WTC11 (cell line): ENCODE measurements around the gene ZBTB18.

Experiments
- CREB1 ChIP-seq: sonication (generic); formaldehyde crosslinking; IDR thresholded peaks from 2 replicates; pipeline ENCODE4 v1.8.0; 2023; ENCODE audit warnings: mild to moderate bottlenecking, missing genetic modification reagents
- NR3C1 ChIP-seq: sonication (generic); formaldehyde crosslinking; conservative IDR thresholded peaks from 2 replicates; pipeline ENCODE4 v1.8.1; 2023; ENCODE audit warnings: low read depth, mild to moderate bottlenecking, missing genetic modification reagents
- OVOL2 ChIP-seq: fragments of 250-450 bp; sonication (Bioruptor Pico); IDR thresholded peaks from 2 replicates; pipeline ENCODE4 v1.9.0; 2021; ENCODE audit warnings: mild to moderate bottlenecking, borderline replicate concordance
- SP1 ChIP-seq: sonication (generic); formaldehyde crosslinking; conservative IDR thresholded peaks from 2 replicates; pipeline ENCODE4 v1.8.1; 2022; ENCODE audit warnings: missing genetic modification reagents
- TP53 ChIP-seq: sonication (generic); formaldehyde crosslinking; IDR thresholded peaks from 2 replicates; pipeline ENCODE4 v1.8.1; 2023; ENCODE audit warnings: mild to moderate bottlenecking, missing genetic modification reagents
- ZBTB21 ChIP-seq: sonication (generic); formaldehyde crosslinking; IDR thresholded peaks from 2 replicates; pipeline ENCODE4 v1.8.1; 2023; ENCODE audit warnings: mild to moderate bottlenecking, missing genetic modification reagents, borderline replicate concordance
- TF ChIP-seq, protein P1 (sequence below): sonication (generic); formaldehyde crosslinking; IDR thresholded peaks from 2 replicates; pipeline ENCODE4 v1.8.1; 2023; ENCODE audit warnings: mild to moderate bottlenecking, missing genetic modification reagents, moderate library complexity
- TF ChIP-seq, protein P2 (sequence below): sonication (generic); formaldehyde crosslinking; IDR thresholded peaks from 2 replicates; pipeline ENCODE4 v1.8.0; 2023; ENCODE audit warnings: missing genetic modification reagents
- TF ChIP-seq, protein P3 (sequence below): fragments of 200-600 bp; IDR thresholded peaks from 2 replicates; pipeline ENCODE4 v1.8.0; 2022; ENCODE audit warnings: antibody characterized with exemption
- TF ChIP-seq, protein P4 (sequence below): sonication (generic); formaldehyde crosslinking; IDR thresholded peaks from 2 replicates; pipeline ENCODE4 v1.8.1; 2022; ENCODE audit warnings: low read depth, missing genetic modification reagents, borderline replicate concordance
- TF ChIP-seq, protein P5 (sequence below): sonication (generic); formaldehyde crosslinking; conservative IDR thresholded peaks from 2 replicates; pipeline ENCODE4 v1.8.1; 2023; ENCODE audit warnings: mild to moderate bottlenecking, low read depth, missing genetic modification reagents, moderate library complexity
- TF ChIP-seq, protein P6 (sequence below): sonication (generic); formaldehyde crosslinking; IDR thresholded peaks from 2 replicates; pipeline ENCODE4 v1.8.1; 2022; ENCODE audit warnings: mild to moderate bottlenecking, moderate library complexity, missing genetic modification reagents

DNA sequence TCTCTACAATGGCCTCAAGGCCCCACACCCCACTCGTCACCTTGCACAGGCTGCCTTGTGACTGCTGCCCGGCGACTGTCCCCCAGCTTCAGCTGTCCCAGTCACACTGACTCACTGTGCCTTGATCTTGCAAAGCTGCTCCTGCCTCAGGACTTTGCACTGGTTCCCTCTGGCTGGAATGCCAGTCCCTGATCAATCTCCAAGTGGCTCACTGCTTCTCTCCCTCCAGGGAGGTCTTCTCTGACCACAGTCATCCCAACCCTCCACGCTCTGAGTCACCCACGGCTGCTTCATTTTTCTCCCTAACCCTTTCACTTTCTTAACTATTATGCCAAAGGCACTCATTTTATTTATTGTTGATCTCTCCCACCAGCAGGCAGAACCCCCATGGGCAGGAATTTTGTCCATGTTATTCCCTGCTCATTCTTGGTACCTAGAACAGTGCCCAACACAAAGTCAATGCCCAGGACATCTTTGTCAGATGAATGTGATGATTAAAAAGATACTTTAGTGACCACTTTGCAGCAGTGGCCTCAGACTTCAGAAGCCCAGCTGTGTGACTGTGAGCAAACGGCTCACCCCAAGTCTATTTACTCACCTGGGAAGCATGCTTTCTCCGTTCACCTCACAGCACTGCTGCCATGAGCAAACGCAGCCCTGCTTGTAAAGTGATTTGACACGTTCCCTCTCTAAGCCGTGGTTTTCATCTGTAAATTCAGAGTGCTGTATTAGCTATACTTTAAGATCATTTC is 53.4 kb downstream of the ZBTB18 start:
- TF ChIP-seq CREB1 (CRISPR knock-in tag) (no peak), TP53 (CRISPR knock-in tag) (no peak), SP1 (CRISPR knock-in tag) (no peak), ZBTB21 (no peak), OVOL2 (CRISPR knock-in tag) (no peak), NR3C1 (CRISPR knock-in tag) (no peak)
- TF ChIP-seq, protein P1, sequence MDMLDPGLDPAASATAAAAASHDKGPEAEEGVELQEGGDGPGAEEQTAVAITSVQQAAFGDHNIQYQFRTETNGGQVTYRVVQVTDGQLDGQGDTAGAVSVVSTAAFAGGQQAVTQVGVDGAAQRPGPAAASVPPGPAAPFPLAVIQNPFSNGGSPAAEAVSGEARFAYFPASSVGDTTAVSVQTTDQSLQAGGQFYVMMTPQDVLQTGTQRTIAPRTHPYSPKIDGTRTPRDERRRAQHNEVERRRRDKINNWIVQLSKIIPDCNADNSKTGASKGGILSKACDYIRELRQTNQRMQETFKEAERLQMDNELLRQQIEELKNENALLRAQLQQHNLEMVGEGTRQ: no peak
- TF ChIP-seq, protein P2, sequence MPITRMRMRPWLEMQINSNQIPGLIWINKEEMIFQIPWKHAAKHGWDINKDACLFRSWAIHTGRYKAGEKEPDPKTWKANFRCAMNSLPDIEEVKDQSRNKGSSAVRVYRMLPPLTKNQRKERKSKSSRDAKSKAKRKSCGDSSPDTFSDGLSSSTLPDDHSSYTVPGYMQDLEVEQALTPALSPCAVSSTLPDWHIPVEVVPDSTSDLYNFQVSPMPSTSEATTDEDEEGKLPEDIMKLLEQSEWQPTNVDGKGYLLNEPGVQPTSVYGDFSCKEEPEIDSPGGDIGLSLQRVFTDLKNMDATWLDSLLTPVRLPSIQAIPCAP: no peak
- TF ChIP-seq, protein P3, sequence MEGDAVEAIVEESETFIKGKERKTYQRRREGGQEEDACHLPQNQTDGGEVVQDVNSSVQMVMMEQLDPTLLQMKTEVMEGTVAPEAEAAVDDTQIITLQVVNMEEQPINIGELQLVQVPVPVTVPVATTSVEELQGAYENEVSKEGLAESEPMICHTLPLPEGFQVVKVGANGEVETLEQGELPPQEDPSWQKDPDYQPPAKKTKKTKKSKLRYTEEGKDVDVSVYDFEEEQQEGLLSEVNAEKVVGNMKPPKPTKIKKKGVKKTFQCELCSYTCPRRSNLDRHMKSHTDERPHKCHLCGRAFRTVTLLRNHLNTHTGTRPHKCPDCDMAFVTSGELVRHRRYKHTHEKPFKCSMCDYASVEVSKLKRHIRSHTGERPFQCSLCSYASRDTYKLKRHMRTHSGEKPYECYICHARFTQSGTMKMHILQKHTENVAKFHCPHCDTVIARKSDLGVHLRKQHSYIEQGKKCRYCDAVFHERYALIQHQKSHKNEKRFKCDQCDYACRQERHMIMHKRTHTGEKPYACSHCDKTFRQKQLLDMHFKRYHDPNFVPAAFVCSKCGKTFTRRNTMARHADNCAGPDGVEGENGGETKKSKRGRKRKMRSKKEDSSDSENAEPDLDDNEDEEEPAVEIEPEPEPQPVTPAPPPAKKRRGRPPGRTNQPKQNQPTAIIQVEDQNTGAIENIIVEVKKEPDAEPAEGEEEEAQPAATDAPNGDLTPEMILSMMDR: no peak
- TF ChIP-seq, protein P4, sequence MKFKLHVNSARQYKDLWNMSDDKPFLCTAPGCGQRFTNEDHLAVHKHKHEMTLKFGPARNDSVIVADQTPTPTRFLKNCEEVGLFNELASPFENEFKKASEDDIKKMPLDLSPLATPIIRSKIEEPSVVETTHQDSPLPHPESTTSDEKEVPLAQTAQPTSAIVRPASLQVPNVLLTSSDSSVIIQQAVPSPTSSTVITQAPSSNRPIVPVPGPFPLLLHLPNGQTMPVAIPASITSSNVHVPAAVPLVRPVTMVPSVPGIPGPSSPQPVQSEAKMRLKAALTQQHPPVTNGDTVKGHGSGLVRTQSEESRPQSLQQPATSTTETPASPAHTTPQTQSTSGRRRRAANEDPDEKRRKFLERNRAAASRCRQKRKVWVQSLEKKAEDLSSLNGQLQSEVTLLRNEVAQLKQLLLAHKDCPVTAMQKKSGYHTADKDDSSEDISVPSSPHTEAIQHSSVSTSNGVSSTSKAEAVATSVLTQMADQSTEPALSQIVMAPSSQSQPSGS (CRISPR knock-in tag): no peak
- TF ChIP-seq, protein P5, sequence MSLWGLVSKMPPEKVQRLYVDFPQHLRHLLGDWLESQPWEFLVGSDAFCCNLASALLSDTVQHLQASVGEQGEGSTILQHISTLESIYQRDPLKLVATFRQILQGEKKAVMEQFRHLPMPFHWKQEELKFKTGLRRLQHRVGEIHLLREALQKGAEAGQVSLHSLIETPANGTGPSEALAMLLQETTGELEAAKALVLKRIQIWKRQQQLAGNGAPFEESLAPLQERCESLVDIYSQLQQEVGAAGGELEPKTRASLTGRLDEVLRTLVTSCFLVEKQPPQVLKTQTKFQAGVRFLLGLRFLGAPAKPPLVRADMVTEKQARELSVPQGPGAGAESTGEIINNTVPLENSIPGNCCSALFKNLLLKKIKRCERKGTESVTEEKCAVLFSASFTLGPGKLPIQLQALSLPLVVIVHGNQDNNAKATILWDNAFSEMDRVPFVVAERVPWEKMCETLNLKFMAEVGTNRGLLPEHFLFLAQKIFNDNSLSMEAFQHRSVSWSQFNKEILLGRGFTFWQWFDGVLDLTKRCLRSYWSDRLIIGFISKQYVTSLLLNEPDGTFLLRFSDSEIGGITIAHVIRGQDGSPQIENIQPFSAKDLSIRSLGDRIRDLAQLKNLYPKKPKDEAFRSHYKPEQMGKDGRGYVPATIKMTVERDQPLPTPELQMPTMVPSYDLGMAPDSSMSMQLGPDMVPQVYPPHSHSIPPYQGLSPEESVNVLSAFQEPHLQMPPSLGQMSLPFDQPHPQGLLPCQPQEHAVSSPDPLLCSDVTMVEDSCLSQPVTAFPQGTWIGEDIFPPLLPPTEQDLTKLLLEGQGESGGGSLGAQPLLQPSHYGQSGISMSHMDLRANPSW (CRISPR knock-in tag): no peak
- TF ChIP-seq, protein P6, sequence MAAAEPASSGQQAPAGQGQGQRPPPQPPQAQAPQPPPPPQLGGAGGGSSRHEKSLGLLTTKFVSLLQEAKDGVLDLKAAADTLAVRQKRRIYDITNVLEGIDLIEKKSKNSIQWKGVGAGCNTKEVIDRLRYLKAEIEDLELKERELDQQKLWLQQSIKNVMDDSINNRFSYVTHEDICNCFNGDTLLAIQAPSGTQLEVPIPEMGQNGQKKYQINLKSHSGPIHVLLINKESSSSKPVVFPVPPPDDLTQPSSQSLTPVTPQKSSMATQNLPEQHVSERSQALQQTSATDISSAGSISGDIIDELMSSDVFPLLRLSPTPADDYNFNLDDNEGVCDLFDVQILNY (CRISPR knock-in tag): no peak
